HG03460 (cell line): ENCODE data around the gene GLOD4.
A peak's percentile ranks its signal among the peaks of the same experiment; 100 is the strongest.
"Not testable (repeated sequence)": the region's sequence is repeated elsewhere in the genome, so short reads cannot be mapped to it uniquely, and the experiment has no call there.

Experiments used
- ATAC-seq: cut with Tn5 transposase; IDR thresholded peaks from one replicate; pipeline ENCODE4 v1.9.1; 2021; ENCODE audit not compliant: unreplicated experiment

GLOD4 gene

GRCh38 chr17:781805-782731 lies at the start of gene GLOD4, which contains the start of gene MRM3:
GLOD4 (minus strand) TSS chr17:782280; CDS start chr17:782255, 25 bp downstream.
MRM3 (plus strand) TSS chr17:782353; CDS start chr17:782379, 26 bp downstream.
- ATAC-seq, result peak; percentile 79

DNA sequence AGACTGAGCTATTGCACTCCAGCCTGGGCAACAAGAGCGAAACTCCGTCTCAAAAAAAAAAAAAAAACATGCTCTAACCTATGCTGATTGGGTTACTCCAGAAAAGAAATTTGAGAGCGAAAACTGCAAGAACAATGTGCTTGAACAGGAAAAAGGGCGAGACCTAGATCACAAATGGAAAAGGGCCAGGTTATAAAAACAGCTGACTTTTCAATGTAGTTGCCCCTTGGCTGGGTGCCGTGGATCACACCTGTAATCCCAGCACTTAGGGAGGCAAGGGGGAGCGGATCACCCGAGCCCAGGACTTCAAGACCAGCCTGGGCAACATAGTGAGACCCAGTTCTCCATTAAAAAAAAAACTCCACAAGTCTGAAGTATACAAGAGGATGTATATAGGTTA lies 48.9 kb upstream of the GLOD4 start:
- ATAC-seq, result no peak

- ATAC-seq, result no peak
These were observed 48.3 kb upstream of the GLOD4 start for GRCh38 chr17:830381-830780.

DNA sequence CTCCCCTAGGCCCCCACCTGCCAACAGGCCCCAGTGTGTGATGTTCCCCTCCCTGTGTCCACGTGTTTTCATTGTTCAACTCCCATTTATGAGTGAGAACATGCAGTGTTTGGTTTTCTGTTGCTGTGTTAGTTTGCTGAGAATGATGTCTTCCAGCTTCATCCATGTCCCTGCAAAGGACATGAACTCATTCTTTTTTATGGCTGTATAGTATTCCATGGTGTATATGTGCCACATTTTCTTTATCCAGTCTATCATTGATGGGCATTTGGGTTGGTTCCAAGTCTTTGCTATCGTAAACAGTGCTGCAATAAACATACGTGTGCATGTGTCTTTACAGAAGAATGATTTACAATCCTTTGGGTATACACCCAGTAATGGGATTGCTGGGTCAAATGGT lies 47.5 kb upstream of the GLOD4 start:
- not testable (repeated sequence) for ATAC-seq

GRCh38 chr17:828761-829160 lies 46.7 kb upstream of the GLOD4 start:
- no peak for ATAC-seq

- no peak for ATAC-seq
These were observed 44.7 kb upstream of the GLOD4 start for GRCh38 chr17:826778-827177.

DNA sequence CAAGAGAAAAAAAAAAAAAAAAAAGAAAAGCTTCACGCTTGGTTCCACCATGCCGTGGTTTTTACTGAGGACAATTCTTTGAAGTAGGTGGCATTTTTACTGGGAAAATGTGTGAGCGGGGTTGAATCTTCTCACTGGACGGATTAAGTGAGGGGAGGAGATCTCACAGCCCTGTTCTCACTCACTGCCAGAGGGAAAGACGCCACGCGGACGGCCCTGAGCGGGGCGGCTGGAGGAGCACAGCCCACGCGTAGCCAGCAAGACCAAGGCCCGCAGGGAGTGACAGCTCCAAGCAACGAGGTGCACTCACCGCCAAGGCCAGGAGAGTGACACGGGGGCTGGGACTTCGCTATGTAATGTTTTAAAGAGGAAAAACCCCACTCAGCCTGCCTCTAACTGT lies 43.1 kb upstream of the GLOD4 start:
- ATAC-seq, result no peak

DNA sequence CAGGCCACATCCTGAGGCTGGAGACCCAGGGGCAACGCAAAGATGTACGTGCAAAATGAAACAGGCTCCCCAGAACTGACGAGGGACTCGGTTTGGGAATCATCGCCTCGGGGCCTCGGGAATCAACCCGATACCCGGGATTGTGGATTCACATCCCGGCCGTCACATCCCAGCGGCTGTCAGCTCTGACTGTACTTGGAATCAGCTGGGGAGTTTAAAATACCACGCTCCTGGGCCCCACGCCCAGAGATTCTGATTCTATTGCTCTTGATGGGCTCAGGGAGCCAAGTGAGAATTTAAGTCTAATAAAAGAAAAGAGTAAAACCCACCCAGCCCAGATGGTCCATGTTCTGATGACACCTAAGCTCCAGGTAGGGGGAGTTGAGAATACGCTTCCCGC lies 42.3 kb upstream of the GLOD4 start:
- no peak for ATAC-seq

GRCh38 chr17:823501-823902 lies 41.4 kb upstream of the GLOD4 start:
- no peak for ATAC-seq

DNA sequence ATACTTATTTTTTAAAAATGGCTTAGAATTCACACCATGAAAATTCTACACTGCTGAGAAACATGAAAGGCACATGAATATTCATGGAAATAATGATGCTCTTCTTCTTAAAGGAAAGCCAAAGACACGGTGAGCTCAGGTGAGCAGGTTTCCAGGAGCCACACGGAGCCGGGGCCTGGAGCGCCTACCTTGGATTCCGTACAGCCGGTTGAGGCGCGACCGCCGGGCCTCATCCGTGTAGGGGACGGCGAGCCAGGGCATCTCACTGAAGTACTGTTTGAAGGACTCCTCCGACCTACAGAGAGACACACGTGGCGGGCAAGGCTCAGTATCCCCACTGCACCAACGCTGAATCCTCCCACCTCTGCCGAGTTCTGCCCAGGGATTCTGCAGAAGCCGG lies 37.2 kb upstream of the GLOD4 start:
- ATAC-seq, result no peak

- no peak for ATAC-seq
These were observed 32.3 kb upstream of the GLOD4 start for GRCh38 chr17:814371-814770.

GRCh38 chr17:812638-813204 lies 30.6 kb upstream of the GLOD4 start:
- ATAC-seq, result no peak

DNA sequence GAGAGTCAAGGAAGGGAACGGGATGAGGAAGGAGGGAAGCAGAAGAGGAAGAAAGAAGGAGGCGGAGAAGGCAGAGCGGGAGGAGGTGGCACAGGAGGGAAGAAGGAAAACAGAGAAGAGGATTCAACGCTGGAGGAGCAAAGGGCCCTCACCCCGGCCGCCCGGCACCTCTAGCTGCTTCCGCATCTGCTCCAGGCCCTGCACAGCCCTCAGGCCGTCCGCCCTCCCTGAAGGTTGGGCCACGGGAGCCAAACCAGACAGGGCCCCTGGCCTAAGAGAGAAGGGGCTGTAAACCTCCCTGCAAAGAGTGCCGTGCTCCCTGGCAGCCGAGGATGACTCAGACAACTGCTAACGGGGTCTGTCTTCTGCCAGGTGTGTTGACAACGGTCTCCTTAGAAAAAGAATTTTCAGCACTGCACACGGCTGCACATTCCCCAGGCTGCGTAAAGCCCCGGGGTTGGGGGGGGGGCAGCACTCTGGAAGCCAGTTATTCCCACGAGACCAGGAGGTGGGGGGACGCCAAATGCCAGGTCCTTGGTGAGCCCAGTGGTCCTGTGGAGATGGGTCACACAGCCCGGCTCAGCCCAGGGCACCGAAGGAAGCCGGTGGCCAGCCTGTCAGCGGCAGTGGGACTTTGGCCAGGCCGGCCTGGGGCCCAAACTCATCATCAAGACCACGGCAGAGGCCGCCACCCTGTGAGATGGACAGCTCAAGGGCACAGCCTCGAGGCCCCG lies 29.1 kb upstream of the GLOD4 start:
- no peak for ATAC-seq

GRCh38 chr17:807523-808294 lies 25.6 kb upstream of the GLOD4 start:
- no peak for ATAC-seq

- ATAC-seq, result no peak
These were observed 24.9 kb upstream of the GLOD4 start for GRCh38 chr17:806781-807522.

DNA sequence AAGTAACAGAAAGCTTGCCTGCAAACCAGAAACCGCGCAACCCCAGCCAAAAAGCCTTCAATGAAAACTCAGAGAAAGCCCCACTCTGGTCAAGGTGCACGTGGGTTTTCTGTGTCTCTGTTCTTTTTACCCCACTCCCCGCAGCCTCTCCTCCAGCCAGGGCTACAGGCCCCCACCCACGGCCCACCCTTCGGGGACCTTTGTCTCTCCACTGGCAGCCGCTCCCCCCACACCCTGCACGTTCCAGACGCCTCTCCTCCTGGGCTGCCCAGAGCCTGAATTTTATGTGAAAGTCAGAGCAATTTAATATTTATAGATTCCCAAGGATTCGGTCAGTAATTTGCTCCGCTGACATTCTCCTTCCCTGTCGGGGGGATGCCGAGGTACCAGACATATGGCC lies 24.3 kb upstream of the GLOD4 start:
- no peak for ATAC-seq

GRCh38 chr17:805886-806285 lies 23.8 kb upstream of the GLOD4 start:
- ATAC-seq, result not testable (repeated sequence)

DNA sequence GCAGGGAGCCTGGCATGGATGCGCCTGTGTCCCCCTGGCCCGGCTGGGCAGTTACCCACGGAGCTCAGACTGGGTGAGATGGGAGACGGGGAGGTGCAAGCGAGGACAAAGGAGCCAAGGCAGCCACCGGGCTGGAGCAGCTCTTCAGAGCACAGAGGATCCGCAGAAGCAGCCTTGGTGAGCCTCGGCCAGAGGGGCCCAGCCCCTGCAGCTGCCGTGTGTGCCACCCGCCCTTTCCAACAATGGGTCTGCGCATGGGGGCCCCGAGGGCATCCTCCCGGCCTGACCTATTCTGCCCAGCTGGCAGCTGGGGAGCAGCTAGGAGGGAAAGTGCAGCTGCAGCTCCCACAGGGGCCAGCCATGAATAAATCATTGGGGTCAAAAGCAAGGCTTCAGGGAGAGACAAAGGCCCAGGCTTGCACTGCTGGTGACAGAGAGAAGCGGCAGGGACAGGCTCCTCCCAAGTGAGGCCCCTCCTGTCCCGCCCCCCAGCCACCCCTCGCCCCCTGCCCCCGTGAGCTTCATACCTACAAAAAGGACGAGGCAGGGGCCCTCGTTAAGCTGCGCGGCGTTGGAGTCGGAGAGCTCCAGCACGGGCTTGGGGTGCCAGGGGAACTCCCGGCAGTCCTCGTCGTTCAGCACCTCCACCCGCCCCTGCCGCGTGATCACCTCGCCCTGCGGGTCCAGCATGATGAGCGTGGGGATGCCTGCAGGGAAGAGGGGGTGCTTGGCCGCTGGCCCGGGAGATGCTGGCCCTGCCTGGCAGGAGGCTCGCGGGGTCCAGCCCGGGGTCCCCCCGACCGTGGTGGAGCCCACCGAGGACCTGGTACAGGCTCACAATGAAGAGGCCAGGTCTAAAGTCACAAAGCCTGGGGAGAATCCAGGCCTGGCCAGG lies 22.7 kb upstream of the GLOD4 start:
- ATAC-seq, result no peak
